ENCODE measurements around the gene SLC2A10. TPM values are rescaled to one million over a fixed set of nuclear protein-coding genes. Genes with fewer than 3 reads are reported as not detected.

The SLC2A10 gene
- total RNA-seq, 4 donors from 2014 or later: 33.7 to 53.0 (median 51.1) TPM

- H3K4me3 ChIP-seq (replicated peaks in 1 of 3): no peak overlapping the region
- H3K9me3 ChIP-seq: no peaks in the 10 kb centered on the region
- 91 to 96% methylated on average over 11 of the region's 11 CpGs for WGBS, 2 donors
- H3K36me3 ChIP-seq: no peaks in the 10 kb centered on the region
- H3K27me3 ChIP-seq: no peaks in the 10 kb centered on the region
- intact Hi-C loops (cut with DNase I): loop anchor here (10.0 kb wide), 2 partner anchors 399 to 629 kb away; no protein-coding TSS in a partner anchor
- TF ChIP-seq CTCF (IDR thresholded peaks at IDR 0.05): no peak
- no peak for TF ChIP-seq POLR2A (IDR thresholded peaks at IDR 0.05)
- H3K27ac ChIP-seq: no peak overlapping the region
- DNase-seq: no peak
- H3K4me1 ChIP-seq: peaks cover 0 to 5% of the 10 kb centered on the region in 2 donors
Observed at GRCh38 chr20:46755483-46756413, 46.3 kb downstream of the SLC2A10 start.

- Histone ChIP-seq H3K4me1 (peaks cover 0 to 5% of the 10 kb centered on the region in 2 donors), H3K9me3 (no peaks in the 10 kb centered on the region), H3K36me3 (no peaks in the 10 kb centered on the region), H3K27ac (no peak overlapping the region), H3K4me3 (replicated peaks in 1 of 3) (no peak overlapping the region), H3K27me3 (no peaks in the 10 kb centered on the region)
- no peak for DNase-seq
- 72 to 92% methylated on average over 3 of the region's 3 CpGs for WGBS, 2 donors
- intact Hi-C loops (cut with DNase I): loop anchor here (10.0 kb wide), 2 partner anchors 398 to 628 kb away; no protein-coding TSS in a partner anchor
- TF ChIP-seq CTCF (IDR thresholded peaks at IDR 0.05) (no peak), POLR2A (IDR thresholded peaks at IDR 0.05) (no peak)
Observed at GRCh38 chr20:46756419-46756818, 47.0 kb downstream of the SLC2A10 start.

- Histone ChIP-seq H3K27ac (no peak overlapping the region), H3K9me3 (no peaks in the 10 kb centered on the region), H3K4me3 (replicated peaks in 1 of 3) (no peak overlapping the region), H3K36me3 (no peaks in the 10 kb centered on the region), H3K4me1 (peaks cover 0 to 5% of the 10 kb centered on the region in 2 donors), H3K27me3 (no peaks in the 10 kb centered on the region)
- DNase-seq: no peak
- intact Hi-C loops (cut with DNase I): loop anchor here (10.0 kb wide), 2 partner anchors 398 to 628 kb away; no protein-coding TSS in a partner anchor
- WGBS, 2 donors: 73 to 77% methylated on average over 9 of the region's 9 CpGs
- TF ChIP-seq CTCF (IDR thresholded peaks at IDR 0.05) (no peak), POLR2A (IDR thresholded peaks at IDR 0.05) (no peak)
Observed at GRCh38 chr20:46757135-46757534, 47.7 kb downstream of the SLC2A10 start.

- peaks cover 0 to 5% of the 10 kb centered on the region in 2 donors for H3K4me1 ChIP-seq
- peak; percentile 52 to 58 for DNase-seq
- no peaks in the 10 kb centered on the region for H3K36me3 ChIP-seq
- no peak overlapping the region for H3K27ac ChIP-seq
- WGBS, 2 donors: 42 to 50% methylated on average over 14 to 17 of the region's 17 CpGs
- H3K4me3 ChIP-seq (replicated peaks in 1 of 3): no peak overlapping the region
- intact Hi-C loops (cut with DNase I): loop anchor here (10.0 kb wide), 2 partner anchors 397 to 627 kb away; no protein-coding TSS in a partner anchor
- H3K9me3 ChIP-seq: no peaks in the 10 kb centered on the region
- H3K27me3 ChIP-seq: no peaks in the 10 kb centered on the region
- TF ChIP-seq CTCF (IDR thresholded peaks at IDR 0.05) (peak; percentile 86 to 99 (median 92)), POLR2A (IDR thresholded peaks at IDR 0.05) (no peak)
Observed at GRCh38 chr20:46757754-46758678, 48.6 kb downstream of the SLC2A10 start.
